GM06990 (cell line): ENCODE results near the gene ZNF91.

Experiments used
- DNase-seq: peaks from one replicate; pipeline ENCODE4 v3.0.0-alpha.2; 2011; ENCODE audit not compliant: insufficient read length; ENCODE audit errors: extremely low read depth
- H3K27me3 ChIP-seq: replicated peaks from 2 replicates; pipeline ENCODE4 v1.6.0; 2011; ENCODE audit warnings: low read length; ENCODE audit not compliant: control insufficient read depth, insufficient read depth
- H3K36me3 ChIP-seq: 2 replicates; pipeline ENCODE4 v1.5.1; 2011; ENCODE audit warnings: low read length; ENCODE audit not compliant: control insufficient read depth, insufficient read depth
- H3K4me3 ChIP-seq: replicated peaks from 2 replicates; pipeline ENCODE4 v1.5.1; 2011; ENCODE audit warnings: low read depth, mild to moderate bottlenecking, control low read depth, low read length
- TF ChIP-seq, protein P1 (sequence below): IDR thresholded peaks from 2 replicates; pipeline ENCODE4 v1.5.1; 2011; ENCODE audit warnings: low read length, control low read depth, mild to moderate bottlenecking, inconsistent platforms; ENCODE audit not compliant: insufficient read depth, poor library complexity, severe bottlenecking

The ZNF91 gene

DNA sequence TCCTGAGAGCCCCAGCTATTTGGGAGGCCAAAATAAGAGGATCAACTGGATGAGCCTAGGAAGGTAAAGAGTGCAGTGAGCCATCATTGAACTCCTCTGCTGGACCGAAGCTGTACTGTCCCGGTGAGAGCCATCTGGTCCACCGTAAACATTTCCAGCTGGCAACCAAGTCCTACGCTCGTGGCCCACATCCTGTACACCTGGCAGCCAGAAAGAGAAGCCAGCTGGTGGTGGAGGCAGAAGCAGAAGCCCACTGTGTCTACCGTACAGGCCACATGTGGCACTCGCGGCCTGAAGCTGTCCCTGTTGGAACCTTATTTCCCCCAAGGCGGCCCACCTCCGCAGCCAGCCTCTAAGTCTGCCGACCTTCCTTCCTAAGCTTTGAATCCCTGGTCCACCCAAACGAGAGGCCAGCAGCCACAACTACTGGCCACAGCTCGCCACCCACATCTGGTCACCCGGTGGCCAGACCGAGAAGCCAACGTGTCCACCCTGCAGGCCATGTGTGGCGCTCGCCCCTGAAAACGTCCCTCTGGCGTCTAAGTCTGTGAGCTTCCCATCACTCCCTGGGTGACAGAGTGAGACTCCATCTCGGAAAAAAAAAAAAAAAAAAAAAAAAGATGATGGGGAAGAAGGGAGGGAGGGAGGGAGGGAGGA lies 14.2 kb upstream of the ZNF91 start:
- no peaks in the 10 kb centered on the region for H3K36me3 ChIP-seq

DNA sequence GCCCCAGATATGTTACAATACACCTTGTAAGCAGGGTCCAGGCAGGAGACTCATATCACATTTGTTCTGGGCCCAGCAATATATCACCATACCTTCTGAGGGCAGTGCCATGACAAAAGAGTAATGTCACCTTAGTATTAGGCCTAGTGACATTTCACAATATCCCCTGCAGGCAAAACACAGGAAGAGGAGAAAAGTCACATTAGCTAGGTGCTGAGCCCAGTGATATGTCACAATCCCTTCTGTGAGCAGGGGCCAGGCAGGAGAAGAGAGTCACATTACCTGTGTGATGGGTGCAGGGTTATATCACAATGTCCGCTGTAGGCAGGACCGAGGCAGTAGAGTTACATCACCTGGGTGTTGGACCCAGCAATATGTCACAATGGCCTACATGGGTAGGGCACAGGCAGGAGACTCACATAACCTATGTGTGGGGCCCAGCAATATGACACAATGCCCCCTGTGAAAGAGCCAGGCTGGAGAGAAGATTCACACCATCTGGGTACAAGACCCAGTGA lies 12.4 kb upstream of the ZNF91 start:
- TF ChIP-seq, protein P1, sequence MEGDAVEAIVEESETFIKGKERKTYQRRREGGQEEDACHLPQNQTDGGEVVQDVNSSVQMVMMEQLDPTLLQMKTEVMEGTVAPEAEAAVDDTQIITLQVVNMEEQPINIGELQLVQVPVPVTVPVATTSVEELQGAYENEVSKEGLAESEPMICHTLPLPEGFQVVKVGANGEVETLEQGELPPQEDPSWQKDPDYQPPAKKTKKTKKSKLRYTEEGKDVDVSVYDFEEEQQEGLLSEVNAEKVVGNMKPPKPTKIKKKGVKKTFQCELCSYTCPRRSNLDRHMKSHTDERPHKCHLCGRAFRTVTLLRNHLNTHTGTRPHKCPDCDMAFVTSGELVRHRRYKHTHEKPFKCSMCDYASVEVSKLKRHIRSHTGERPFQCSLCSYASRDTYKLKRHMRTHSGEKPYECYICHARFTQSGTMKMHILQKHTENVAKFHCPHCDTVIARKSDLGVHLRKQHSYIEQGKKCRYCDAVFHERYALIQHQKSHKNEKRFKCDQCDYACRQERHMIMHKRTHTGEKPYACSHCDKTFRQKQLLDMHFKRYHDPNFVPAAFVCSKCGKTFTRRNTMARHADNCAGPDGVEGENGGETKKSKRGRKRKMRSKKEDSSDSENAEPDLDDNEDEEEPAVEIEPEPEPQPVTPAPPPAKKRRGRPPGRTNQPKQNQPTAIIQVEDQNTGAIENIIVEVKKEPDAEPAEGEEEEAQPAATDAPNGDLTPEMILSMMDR: no peak
- no peak for DNase-seq
- no peaks in the 10 kb centered on the region for H3K36me3 ChIP-seq

More for the DNA sequence above, 14.2 kb upstream of the ZNF91 start:
- Histone ChIP-seq H3K27me3 (no peaks in the 10 kb centered on the region), H3K4me3 (no peak overlapping the region)
- TF ChIP-seq, protein P1: no peak
- DNase-seq: no peak

DNA sequence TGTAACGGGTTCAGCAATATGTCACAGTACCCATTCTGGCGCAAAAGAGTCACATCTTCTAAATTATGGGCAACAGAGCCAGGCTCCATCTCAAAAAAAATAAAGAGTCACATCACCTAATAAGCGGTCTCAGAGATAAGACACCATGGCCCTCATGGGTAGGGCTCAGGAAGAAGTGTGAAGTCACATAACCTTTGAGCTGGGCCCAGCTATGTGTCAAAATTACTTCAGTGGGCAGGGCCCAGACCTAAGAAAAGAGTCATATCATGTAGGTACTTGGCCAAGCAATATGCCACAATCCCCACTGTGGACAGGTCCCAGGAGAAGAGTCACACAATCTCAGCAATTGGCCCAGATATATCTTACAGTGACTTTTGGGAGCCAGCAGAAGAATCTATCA lies 11.4 kb upstream of the ZNF91 start:
- Histone ChIP-seq H3K36me3 (no peaks in the 10 kb centered on the region), H3K4me3 (no peak overlapping the region), H3K27me3 (no peaks in the 10 kb centered on the region)
- TF ChIP-seq, protein P1: no peak
- DNase-seq: no peak

More for the DNA sequence above, 12.4 kb upstream of the ZNF91 start:
- H3K27me3 ChIP-seq: no peaks in the 10 kb centered on the region
- no peak overlapping the region for H3K4me3 ChIP-seq

- H3K27me3 ChIP-seq: no peaks in the 10 kb centered on the region
- DNase-seq: no peak
- no peak overlapping the region for H3K4me3 ChIP-seq
- no peaks in the 10 kb centered on the region for H3K36me3 ChIP-seq
- TF ChIP-seq, protein P1: no peak
Measured at GRCh38 chr19:23406091-23406490, 10.8 kb upstream of the ZNF91 start.

- TF ChIP-seq, protein P1: no peak
- H3K27me3 ChIP-seq: no peaks in the 10 kb centered on the region
- H3K36me3 ChIP-seq: no peaks in the 10 kb centered on the region
- DNase-seq: no peak
- no peak overlapping the region for H3K4me3 ChIP-seq
Measured at GRCh38 chr19:23404676-23405075, 9.4 kb upstream of the ZNF91 start.
